Measurements from ENCODE around the gene PLD1.
A peak's percentile ranks its signal among the peaks of the same experiment; 100 is the strongest.
"Not testable (repeated sequence)": the region's sequence is repeated elsewhere in the genome, so short reads cannot be mapped to it uniquely, and the experiment has no call there.

Gene PLD1

DNA sequence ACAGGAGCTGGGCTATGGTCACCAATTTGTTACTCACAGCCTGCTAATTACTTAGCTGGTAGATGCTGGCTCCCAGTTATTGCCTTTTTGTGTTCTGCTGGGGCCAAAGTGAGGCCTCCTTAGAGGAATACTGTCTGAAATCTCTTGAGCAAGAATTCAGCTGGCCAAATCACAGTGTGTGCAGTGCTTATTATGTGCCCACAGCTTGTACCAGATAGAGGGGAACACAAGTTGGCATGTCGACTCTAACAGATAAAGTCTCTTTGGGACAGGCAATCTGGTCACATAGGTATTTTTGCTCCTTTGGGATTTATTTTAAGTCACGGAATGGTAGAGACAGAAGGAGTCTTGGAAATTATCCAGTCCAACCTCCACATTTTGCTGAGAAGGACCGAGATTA, 26.6 kb upstream of the PLD1 start:
- DNase-seq = no peak

DNA sequence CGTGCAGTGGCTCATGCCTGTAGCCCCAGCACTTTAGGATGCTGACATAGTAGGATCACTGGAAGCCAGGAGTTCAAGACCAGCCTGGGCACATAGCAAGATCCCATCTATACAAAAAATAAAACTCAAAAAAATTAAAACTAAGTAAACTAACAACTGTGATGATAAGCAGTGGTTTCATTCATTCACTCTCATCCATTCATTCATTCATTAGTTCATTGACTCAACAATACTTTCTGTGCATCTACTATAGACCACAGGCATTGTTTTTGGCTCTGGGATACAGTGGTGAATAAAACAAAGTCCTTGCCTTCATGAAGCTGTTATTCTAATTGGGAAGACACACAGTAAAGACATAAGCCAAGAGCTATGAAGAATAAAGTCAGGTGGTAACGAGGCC, 25.3 kb upstream of the PLD1 start:
- DNase-seq = no peak

DNA sequence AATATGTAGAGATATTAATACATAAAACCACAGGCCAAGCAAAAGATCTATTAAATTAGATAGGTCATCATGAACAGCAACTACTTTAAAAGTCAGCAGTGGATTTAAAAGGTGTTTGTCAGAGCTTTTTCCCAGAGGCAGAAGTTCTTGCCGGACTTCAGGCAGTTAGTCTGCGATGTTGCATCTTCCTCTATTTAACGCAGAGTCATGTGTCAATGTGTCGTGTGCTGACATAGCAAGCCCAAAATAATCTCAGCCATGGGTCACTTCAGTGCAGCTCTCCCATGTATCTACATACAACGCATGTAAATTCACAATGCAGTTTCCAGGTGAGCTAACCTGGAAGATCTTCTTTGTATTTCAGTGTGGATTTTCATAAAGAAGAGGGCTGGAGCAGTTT, 24.8 kb upstream of the PLD1 start:
- DNase-seq = no peak

- no peak for DNase-seq
These were observed 24.1 kb upstream of the PLD1 start for GRCh38 chr3:171834461-171834801.

GRCh38 chr3:171833789-171834460, 23.6 kb upstream of the PLD1 start:
- no peak for DNase-seq

- DNase-seq = no peak
These were observed 22.7 kb upstream of the PLD1 start for GRCh38 chr3:171832989-171833388.

GRCh38 chr3:171831936-171832335, 21.7 kb upstream of the PLD1 start:
- no peak for DNase-seq

DNA sequence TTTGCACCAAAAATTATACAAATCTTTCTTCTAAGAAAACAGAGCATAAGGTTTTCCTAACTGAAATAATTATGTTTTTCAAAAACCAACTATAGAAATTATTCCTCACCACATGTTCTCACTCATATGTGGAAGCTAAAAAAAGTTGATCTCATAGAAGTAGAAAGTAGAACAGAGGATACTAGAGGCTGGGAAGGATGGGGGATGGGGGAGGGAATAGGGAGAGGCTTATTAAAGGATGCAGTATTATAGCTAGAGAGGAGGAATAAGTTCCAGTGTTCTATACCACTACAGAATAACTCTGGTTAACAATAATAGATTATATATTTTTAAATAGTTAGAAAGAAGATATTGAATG, 20.2 kb upstream of the PLD1 start:
- no peak for DNase-seq

GRCh38 chr3:171829841-171830517, 19.7 kb upstream of the PLD1 start:
- no peak for DNase-seq

- DNase-seq = no peak
These were observed 18.9 kb upstream of the PLD1 start for GRCh38 chr3:171828902-171829770.

DNA sequence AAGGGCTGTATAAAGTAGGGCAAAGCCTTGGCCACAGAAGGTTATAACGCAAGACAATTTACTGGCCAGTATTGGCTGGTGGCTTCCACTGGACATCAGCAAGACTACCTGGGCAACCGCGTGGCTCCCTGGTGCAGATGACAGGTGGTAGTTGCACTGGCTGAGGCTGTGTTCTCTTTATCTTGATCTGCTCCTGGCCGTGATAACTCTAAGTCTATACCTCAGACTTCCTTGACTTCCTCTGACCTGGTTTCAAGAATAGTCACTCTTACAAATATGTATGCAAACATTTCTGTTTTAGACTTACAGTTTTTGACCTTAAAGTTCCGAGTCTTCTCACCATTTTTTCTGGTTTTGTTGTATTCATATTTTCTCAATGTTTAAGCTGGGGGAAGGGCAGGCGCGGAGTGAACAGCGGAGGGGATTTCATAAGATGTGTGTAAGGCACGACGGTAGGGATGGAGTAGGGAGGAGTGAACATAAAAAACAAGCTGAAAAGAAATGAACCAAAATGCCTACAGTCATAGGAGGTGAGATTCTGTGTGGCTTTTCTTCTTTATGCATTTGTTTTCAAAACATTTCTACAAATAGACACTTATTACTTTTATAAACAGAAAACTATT, 17.7 kb upstream of the PLD1 start:
- DNase-seq = no peak

GRCh38 chr3:171827385-171827784, 17.1 kb upstream of the PLD1 start:
- DNase-seq = no peak

GRCh38 chr3:171825222-171825828, 15.0 kb upstream of the PLD1 start:
- DNase-seq = no peak

- no peak for DNase-seq
These were observed 14.5 kb upstream of the PLD1 start for GRCh38 chr3:171824824-171825221.

GRCh38 chr3:171824116-171824515, 13.8 kb upstream of the PLD1 start:
- DNase-seq = no peak

- DNase-seq = no peak
These were observed 12.3 kb upstream of the PLD1 start for GRCh38 chr3:171822431-171823106.

GRCh38 chr3:171821778-171822358, 11.6 kb upstream of the PLD1 start:
- DNase-seq = peak in 1 of 5 donors; percentile 8

- DNase-seq = no peak
These were observed 10.8 kb upstream of the PLD1 start for GRCh38 chr3:171821044-171821443.

DNA sequence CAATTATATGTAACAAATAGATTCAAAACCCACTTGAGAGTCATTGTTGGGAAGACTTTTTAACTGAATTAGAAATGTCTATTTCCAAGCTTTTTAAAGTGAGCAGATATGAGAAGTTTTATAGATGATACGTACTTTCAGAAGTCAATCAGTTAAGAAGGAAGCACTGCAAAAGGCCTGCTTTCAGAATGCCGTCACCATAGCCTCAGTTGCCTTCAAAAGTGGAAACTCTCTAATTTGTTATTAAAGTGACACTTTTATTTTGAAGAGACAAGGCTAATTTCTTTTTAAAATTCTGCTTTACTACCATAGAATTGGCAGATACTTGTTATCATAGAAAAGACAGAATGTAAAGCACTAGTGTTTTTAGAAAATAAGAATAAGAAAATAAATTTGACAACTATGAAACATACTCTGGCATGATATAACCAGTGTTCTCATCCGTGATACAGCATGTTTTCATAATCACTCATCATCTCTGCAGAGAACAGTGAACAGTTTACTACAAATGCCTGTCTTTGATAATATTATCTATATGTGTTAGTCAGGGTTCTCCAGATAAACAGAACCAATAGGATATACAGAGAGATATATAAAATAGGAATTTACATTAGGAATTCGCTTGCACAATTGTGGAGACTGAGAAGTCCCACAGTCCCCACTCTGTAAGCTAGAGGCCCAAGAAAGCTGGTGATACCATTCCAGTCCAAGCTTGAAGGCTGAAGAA, 7.0 kb upstream of the PLD1 start:
- peak in 1 of 5 donors; percentile 17 for DNase-seq

DNA sequence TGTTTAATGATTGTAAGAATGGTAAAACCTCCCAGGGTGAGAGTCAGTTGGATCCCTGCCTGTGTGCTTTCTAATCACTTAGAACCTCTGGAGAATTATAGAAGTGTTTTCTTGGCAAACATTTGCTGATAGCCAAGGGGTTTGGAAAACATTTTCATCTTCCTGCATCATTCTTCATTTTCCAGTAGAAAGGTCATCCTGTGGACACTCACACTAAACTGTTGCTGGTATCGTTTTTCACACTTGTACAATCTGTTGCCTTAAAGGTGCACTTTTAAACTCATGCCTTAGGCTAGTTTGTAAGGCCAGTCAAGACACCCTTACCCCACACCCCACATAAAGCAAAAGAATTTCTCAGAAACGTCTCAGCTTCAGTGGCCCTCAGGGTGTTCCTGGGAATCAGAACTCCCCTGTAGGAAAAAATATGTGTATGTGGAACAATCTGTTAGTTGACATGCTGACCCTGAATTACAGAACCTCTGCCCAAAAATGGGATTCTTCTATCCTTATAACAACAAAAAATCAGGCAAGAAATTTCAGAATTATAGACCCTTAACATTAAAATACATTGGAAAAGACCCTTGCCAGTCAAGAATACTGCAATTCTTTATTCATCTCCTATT, 5.8 kb upstream of the PLD1 start:
- DNase-seq = no peak

DNA sequence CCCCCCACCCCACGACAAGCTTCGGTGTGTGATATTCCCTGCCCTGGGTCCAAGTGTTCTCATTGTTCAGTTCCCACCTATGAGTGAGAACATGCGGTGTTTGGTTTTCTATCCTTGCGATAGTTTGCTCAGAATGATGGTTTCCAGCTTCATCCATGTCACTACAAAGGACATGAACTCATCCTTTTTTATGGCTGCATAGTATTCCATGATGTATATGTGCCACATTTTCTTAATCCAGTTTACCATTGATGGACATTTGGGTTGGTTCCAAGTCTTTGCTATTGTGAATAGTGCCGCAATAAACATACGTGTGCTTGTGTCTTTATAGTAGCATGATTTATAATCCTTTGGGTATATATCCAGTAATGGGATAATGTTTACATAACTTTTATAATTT, 4.4 kb upstream of the PLD1 start:
- not testable (repeated sequence) for DNase-seq

Measured in T-helper 1 cell (primary cell).